HG02852 (cell line): ENCODE data around the gene C16orf87.
A peak's percentile ranks its signal among the peaks of the same experiment; 100 is the strongest.
"Not testable (repeated sequence)": the region's sequence is repeated elsewhere in the genome, so short reads cannot be mapped to it uniquely, and the experiment has no call there.

Experiments used
- ATAC-seq: cut with Tn5 transposase; IDR thresholded peaks from one replicate; pipeline ENCODE4 v1.9.1; 2021; ENCODE audit warnings: mild to moderate bottlenecking, moderate library complexity; ENCODE audit not compliant: unreplicated experiment

C16orf87 gene

GRCh38 chr16:46801428-46802049 lies 29.4 kb downstream of the C16orf87 start:
- ATAC-seq = no peak

GRCh38 chr16:46800494-46800893 lies 30.5 kb downstream of the C16orf87 start:
- ATAC-seq = no peak

DNA sequence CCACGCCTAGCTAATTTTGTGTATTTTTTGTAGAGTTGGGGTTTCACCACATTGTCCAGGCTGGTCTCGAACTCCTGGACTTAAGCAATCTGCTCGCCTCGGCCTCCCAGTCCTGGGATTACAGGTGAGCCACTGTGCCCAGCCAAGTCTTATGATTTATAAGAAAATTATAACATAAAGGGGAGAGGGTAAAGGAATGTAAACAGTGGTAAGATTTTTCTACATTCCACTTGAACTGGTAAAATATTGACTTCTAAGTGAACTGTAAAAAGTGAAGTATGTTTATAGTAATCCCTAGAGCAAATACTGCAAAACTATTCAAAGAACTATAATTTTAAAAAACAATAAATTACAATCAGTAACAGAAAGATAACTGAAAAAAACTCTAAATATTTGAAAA lies 33.5 kb downstream of the C16orf87 start:
- ATAC-seq = no peak

DNA sequence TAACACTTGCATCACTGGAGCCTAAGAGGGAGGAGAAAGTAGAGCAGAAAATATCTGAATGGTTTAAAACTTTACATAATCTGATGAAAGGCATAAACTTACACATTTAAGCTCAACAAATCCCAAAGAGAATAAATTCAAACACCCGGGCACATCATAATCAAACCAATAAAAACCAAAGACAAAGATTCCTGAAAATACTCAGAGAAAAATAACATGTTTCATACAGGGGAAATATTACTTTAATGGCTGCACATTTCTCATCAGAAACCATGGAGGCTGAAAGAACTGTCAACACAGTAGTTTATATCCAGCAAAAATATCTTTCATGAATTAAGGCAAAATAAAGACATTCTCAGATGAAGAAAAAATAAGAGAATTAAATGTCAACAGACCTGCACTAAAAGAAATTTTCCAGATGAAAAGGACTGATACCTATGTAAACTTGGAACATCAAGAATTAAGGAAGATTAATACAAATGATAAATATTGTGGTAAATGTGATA lies 34.2 kb downstream of the C16orf87 start:
- ATAC-seq = no peak

- no peak for ATAC-seq
Measured at GRCh38 chr16:46793841-46794240, 37.1 kb downstream of the C16orf87 start.

GRCh38 chr16:46790599-46791270 lies 40.2 kb downstream of the C16orf87 start:
- ATAC-seq = no peak

DNA sequence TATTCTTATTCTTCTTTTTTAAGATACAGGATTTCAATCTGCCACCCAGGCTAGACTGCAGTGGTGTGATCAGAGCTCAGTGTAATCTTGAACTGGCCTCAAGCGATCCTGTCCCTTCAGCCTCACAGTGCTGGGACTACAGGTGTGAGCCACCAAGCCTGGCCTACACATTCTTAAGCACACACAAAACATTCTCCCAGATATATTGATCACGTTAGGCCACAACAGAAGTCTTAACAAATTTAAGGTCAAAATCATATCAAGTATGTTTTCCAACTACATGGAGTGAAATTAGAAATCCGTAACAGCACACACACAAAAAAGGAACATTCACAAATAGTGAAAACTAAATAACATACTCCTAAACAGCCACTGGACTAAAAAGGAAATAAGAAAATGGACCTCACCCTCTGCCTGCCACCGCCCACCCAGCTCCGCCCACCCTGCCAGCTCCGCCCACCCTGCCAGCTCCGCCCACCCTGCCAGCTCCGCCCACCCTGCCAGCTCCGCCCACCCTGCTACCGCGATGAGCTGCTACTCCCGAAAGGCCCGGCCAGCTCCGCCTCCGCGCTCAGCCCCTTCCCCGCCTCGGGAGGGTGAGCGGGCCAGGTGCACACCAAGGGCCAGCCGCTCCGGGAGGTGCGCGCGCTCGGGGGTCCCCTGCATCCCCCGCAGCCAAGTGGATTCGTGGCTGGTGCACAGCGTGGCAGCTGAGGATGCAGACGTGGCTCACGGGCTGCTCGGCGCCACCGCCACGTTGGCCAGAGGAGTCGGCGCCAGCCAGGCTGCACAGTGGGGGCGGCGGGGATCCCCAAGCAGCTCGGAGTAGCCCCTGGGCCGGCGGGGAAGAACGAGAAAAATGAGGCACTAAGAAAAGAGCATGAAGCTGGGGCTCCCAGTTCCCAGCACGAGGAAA lies 41.2 kb downstream of the C16orf87 start:
- peak; percentile 81 for ATAC-seq

GRCh38 chr16:46788891-46789474 lies 42.0 kb downstream of the C16orf87 start:
- ATAC-seq = no peak

DNA sequence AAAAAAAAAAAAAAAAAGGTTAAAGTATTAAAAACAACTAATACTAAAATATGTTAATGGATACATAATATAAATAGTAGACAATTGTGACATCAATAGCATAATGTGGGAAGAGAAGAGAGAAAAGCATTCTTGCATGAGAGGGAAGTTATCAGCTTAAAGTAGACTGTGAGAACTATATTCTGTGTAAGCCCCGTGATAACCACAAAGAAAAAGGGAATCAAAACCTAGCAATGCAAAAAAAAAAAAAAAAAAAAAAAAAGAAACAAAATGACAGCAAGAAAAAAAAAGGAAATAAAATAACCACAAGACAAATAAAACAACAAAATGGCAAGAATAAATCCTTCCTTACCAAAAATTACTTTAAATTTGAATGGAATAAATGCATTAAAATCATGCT lies 43.1 kb downstream of the C16orf87 start:
- ATAC-seq = peak; percentile 29

DNA sequence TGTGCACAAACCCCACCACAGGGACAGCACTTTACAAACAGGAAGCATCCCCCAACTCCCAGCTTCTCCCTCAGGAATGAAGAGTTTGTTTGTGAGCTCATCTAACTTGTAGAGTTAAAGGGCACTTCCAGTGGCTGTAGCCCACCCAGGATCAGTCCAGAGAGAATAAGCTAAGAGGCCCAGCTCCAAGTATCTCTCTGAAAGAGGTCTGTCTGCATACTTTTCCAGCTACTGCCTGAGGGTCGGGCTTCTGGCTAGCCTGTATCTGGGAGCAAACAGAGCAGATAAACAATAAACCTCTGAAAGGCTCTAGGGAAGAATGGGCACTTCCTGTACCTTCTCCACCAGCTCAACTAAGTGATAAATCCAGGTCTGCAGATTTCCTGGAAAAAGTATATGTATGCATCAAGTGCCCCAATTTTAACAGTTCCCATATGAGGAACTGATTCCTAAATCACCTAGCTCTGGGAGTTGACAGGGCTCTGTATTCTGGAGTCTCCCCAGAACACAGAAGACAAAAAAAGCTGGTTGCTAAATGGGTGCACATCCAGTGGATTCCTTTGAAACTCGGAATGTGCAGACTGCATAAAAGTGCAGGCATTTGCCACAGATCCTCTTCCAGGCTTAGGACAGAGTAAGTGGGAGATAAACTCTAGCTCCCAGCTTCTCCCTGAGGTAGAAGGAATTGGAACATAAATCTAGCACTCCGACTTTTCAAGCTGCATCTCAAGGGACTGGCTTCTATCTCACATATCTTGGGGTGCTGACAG lies 45.7 kb downstream of the C16orf87 start:
- no peak for ATAC-seq

- ATAC-seq = not testable (repeated sequence)
Measured at GRCh38 chr16:46784569-46784968, 46.4 kb downstream of the C16orf87 start.

GRCh38 chr16:46783800-46784199 lies 47.2 kb downstream of the C16orf87 start:
- ATAC-seq = no peak

DNA sequence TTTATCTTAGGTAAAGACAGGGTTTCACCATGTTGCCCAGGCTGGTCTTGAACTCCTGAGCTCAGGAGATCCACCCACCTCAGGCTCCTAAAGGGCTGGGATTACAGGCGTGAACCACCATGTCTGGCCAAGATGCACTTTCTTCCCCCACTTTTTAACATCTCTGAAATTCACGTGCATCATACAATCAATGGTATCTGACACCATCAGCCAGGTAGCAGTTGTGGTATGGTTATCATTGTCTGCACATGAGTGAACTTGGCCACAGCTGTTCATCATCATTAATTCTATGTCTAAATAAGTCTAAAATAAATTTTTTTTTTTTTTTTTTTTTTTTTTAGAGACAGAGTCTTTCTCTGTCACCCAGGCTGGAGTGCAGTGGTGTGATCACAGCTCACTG lies 48.7 kb downstream of the C16orf87 start:
- ATAC-seq = no peak

DNA sequence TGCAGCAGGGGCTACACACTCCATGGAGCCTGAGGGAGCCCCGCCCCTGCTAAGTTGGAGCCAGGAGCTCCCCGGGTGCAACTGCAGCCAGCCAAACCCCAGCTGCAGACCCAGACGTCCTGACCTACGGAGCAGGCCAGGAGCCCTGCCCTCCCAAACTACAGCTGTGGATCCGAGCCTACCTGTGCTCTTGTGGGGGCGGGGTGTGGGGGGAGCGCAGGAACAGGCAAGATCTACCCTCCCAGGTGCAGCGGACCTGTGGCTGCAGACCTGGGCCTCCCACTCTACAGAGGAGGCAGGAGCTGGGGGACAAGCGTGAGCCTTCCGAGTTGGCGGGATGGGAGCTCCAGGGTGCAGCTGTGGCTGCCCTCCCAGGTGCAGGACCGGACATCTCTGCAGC lies 53.2 kb downstream of the C16orf87 start:
- no peak for ATAC-seq

DNA sequence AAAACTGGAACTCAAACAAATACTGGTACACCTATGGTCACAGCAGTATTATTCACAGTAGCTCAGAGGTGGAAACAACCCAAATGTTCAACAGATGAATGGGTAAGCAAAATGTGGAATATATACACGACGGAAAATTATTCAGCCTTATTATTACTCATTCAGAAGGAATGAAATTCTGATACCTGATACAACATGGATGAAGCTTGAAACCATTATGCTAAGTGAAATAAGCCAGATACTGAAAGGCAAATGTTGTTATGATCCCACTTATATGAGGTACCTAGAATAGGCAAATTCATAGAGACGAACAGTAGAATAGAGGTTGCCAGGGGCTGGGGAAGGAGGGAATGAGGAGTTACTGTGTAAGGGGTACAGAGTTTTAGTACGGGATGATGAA lies 55.8 kb downstream of the C16orf87 start:
- ATAC-seq = peak; percentile 29

GRCh38 chr16:46774743-46775177 lies 56.2 kb downstream of the C16orf87 start:
- ATAC-seq = peak; percentile 76

DNA sequence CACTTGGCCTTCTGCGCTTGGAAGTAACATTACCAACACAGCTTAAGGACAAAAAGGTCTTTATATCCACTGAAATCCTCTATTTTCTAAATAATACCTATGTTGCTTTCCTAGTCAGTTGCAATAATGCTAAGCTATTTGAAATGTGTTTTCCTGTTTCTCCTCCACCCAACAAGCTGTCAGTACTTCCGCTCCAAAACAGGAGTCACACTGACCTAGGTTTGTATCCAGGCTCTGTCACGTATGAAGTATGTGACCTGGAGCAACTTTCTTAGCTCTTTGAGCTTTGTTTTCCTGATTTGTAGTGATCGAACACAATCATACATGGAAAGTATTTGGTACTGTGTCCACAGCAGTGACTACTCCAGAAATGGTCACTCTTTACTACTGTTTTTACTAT lies 58.5 kb downstream of the C16orf87 start:
- no peak for ATAC-seq

GRCh38 chr16:46768809-46769208 lies 62.2 kb downstream of the C16orf87 start:
- no peak for ATAC-seq

- no peak for ATAC-seq
Measured at GRCh38 chr16:46765050-46765449, 65.9 kb downstream of the C16orf87 start.

GRCh38 chr16:46763147-46763546 lies 67.8 kb downstream of the C16orf87 start:
- no peak for ATAC-seq
